ENCODE measurements around the gene TMEM263.

The TMEM263 gene

GRCh38 chr12:106955377-106956047 lies at the start of gene TMEM263:
TSS of gene TMEM263 (plus strand) at chr12:106955907. CDS start at chr12:106967117, 11,210 bp downstream.
- no peaks in the 10 kb centered on the region for H3K9me3 ChIP-seq
- H3K4me1 ChIP-seq, result peaks cover 0 to 46% (median 24%) of the 10 kb centered on the region in 4 donors
- DNase-seq, result peak; percentile 93 to 98
- no peaks in the 10 kb centered on the region for H3K36me3 ChIP-seq
- H3K27ac ChIP-seq, result peak within 1 kb of the TSS; percentile 100
- peak in 1 of 2 experiments; percentile 6 for TF ChIP-seq CTCF (IDR thresholded peaks at IDR 0.05)
- no peaks in the 10 kb centered on the region for H3K27me3 ChIP-seq
- intact Hi-C loops (cut with DNase I; ENCODE audit: low total_unique reads), result loop anchor here (2.0 kb wide), 2 partner anchors 31 to 137 kb away; partner anchors contain the start of genes CRY1 and MTERF2
- peak within 1 kb of the TSS; percentile 95 to 97 for H3K4me3 ChIP-seq

- DNase-seq, result no peak
- Histone ChIP-seq H3K27ac (no peak overlapping the region), H3K4me3 (no peak overlapping the region), H3K27me3 (peaks cover 0 to 22% of the 10 kb centered on the region in 2 donors), H3K9me3 (no peaks in the 10 kb centered on the region), H3K4me1 (peaks cover 0 to 11% (median 6%) of the 10 kb centered on the region in 4 donors), H3K36me3 (no peaks in the 10 kb centered on the region)
- intact Hi-C loops (cut with DNase I; ENCODE audit: low total_unique reads), result no loop called here
- TF ChIP-seq CTCF (IDR thresholded peaks at IDR 0.05), result no peak
Observed at GRCh38 chr12:106906715-106907114, 49.0 kb upstream of the TMEM263 start.

- DNase-seq, result no peak
- no peaks in the 10 kb centered on the region for H3K9me3 ChIP-seq
- no peaks in the 10 kb centered on the region for H3K36me3 ChIP-seq
- peaks cover 0 to 22% of the 10 kb centered on the region in 2 donors for H3K27me3 ChIP-seq
- peaks cover 0 to 11% (median 6%) of the 10 kb centered on the region in 4 donors for H3K4me1 ChIP-seq
- H3K27ac ChIP-seq, result no peak overlapping the region
- intact Hi-C loops (cut with DNase I; ENCODE audit: low total_unique reads), result no loop called here
- no peak for TF ChIP-seq CTCF (IDR thresholded peaks at IDR 0.05)
- H3K4me3 ChIP-seq, result no peak overlapping the region
Observed at GRCh38 chr12:106907411-106907810, 48.3 kb upstream of the TMEM263 start.

- peaks cover 0 to 22% of the 10 kb centered on the region in 2 donors for H3K27me3 ChIP-seq
- intact Hi-C loops (cut with DNase I; ENCODE audit: low total_unique reads), result no loop called here
- no peak overlapping the region for H3K27ac ChIP-seq
- no peak for DNase-seq
- no peak overlapping the region for H3K4me3 ChIP-seq
- no peaks in the 10 kb centered on the region for H3K36me3 ChIP-seq
- no peaks in the 10 kb centered on the region for H3K9me3 ChIP-seq
- H3K4me1 ChIP-seq, result peaks cover 0 to 11% (median 6%) of the 10 kb centered on the region in 4 donors
- TF ChIP-seq CTCF (IDR thresholded peaks at IDR 0.05), result no peak
Observed at GRCh38 chr12:106907846-106908245, 47.9 kb upstream of the TMEM263 start.

- no peak overlapping the region for H3K27ac ChIP-seq
- DNase-seq, result no peak
Observed at GRCh38 chr12:106908561-106908960, 47.1 kb upstream of the TMEM263 start.

More at GRCh38 chr12:106908561-106908960, 47.1 kb upstream of the TMEM263 start:
- H3K27me3 ChIP-seq, result peaks cover 0 to 21% of the 10 kb centered on the region in 2 donors
- H3K36me3 ChIP-seq, result no peaks in the 10 kb centered on the region
- intact Hi-C loops (cut with DNase I; ENCODE audit: low total_unique reads), result no loop called here
- no peak overlapping the region for H3K4me3 ChIP-seq
- no peaks in the 10 kb centered on the region for H3K9me3 ChIP-seq
- H3K4me1 ChIP-seq, result peaks cover 0 to 5% (median under 1%) of the 10 kb centered on the region in 4 donors
- TF ChIP-seq CTCF (IDR thresholded peaks at IDR 0.05), result no peak

Measured in tibial artery (tissue), 4 donors.